Left lung (tissue), 10 donors: ENCODE results near the gene MAG. TPM values are rescaled to one million over a fixed set of nuclear protein-coding genes. Genes with fewer than 3 reads are reported as not detected.
"Not testable (repeated sequence)": the region's sequence is repeated elsewhere in the genome, so short reads cannot be mapped to it uniquely, and the experiment has no call there.

Experiments
- ATAC-seq: fragments of 200-7000 bp; cut with Tn5 transposase; one replicate; pipeline ENCODE4 v1.9.1; 2020; ENCODE audit warnings: moderate library complexity
- DNase-seq, 4 donors: peaks; one replicate each; pipeline ENCODE4 v3.0.0-alpha.2; 2013 to 2020
- H3K27ac ChIP-seq, 2 donors: fragments of 200-600 bp; sonication (generic) in 1 of 2; one replicate each; pipeline versions ENCODE4 v1.5.0 to v1.8.0; 2020 to 2021
- H3K27me3 ChIP-seq, 2 donors: fragments of 200-600 bp; sonication (generic) in 1 of 2; one replicate each; pipeline versions ENCODE4 v1.5.0 to v1.8.0; 2020 to 2021
- H3K36me3 ChIP-seq, 2 donors: fragments of 200-600 bp; sonication (generic) in 1 of 2; one replicate each; pipeline versions ENCODE4 v1.5.0 to v1.8.0; 2020 to 2021
- H3K4me1 ChIP-seq, 2 donors: fragments of 200-600 bp; one replicate each; pipeline ENCODE4 v1.8.0; 2021
- H3K4me3 ChIP-seq, 2 donors: fragments of 200-600 bp; sonication (generic) in 1 of 2; one replicate each; pipeline versions ENCODE4 v1.5.0 to v1.8.0; 2020 to 2021; ENCODE audit warnings: mild to moderate bottlenecking in 1 of 2
- H3K9me3 ChIP-seq, 2 donors: fragments of 200-600 bp; sonication (generic) in 1 of 2; one replicate each; pipeline versions ENCODE4 v1.5.0 to v1.8.0; 2020 to 2021
- intact Hi-C, 2 donors: fragments of 100-400 bp; cut with DNase I; formaldehyde crosslinking; loops; one replicate each; pipeline versions ENCODE4 v1.11.2 to v1.14.2; 2022
- polyA plus RNA-seq, 6 donors: library from polyadenylated mRNA; unstranded; fragments of 120-200 nt; gene quantifications; one replicate each; pipeline ENCODE4 v1.2.1, GENCODE V29; 2013; ENCODE audit not compliant: insufficient read length in 6 of 6
- total RNA-seq, 2 donors: library from RNA; stranded (reverse); fragmentation: NEBNext Ultra II Directional; extraction: Animal tissue kit (Norgen Biotek cat#: 25700); gene quantifications; one replicate each; pipeline ENCODE4 v1.2.1, GENCODE V29; 2021
- TF ChIP-seq, protein P1 (sequence below), 2 donors: fragments of 200-600 bp; sonication (generic) in 1 of 2; IDR thresholded peaks; one replicate each; pipeline versions ENCODE4 v1.5.0 to v1.8.0; 2021; ENCODE audit warnings: antibody characterized with exemption in 2 of 2
- donor health status: DM: no; HTN: yes; CAD: no.
- donor health status: DM: no; HTN: no; CAD: no.

Gene MAG
- total and polyA plus RNA-seq, 8 donors: 1.3 to 14.4 (median 6.2) TPM; not detected in 2

DNA sequence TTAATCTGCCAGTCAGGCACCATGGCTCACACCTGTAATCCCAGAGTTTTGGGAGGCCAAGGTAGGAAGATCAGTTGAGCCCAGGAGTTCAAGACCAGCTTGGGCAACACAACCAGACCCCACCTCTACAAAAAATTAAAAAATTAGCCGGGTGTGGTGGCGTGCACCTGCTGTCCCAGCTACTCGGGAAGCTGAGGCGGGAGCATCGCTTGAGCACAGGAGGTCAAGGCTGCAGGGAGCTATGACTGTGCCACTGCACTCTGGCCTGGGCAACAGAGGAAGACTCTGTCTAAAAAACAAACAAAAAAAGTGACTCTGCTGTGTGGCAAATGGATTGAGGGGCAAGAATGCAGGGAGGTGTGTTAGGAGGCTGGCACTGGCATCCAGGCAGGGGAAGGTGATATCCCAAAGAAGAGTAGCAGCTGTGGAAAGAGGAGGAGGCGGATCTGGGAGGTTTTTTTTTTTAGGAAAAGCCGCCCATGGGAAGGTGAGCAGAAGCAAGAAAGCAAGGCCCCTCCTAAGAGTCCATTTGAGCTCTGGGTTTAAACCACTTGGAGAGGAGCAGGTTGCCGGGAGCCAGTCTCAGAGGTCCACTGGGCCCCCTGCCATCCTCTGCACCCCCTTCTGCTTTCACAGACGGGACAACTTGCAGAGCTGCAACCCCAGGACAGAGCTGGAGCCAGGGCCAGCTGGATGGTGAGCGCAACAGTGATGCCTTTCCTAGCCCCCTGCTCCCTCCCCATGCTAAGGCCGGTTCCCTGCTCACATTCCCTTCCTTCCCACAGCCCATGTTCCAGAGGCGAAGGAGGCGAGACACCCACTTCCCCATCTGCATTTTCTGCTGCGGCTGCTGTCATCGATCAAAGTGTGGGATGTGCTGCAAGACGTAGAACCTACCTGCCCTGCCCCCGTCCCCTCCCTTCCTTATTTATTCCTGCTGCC, 7.5 kb upstream of the MAG start:
- DNase-seq: no peak
- intact Hi-C loops: no loop called here
- no peak overlapping the region for H3K27ac ChIP-seq
- H3K4me1 ChIP-seq: peaks cover 0 to 22% of the 10 kb centered on the region in 2 donors
- no peaks in the 10 kb centered on the region for H3K9me3 ChIP-seq
- no peak for ATAC-seq
- H3K36me3 ChIP-seq: peaks cover 0 to 5% of the 10 kb centered on the region in 2 donors
- H3K27me3 ChIP-seq: peaks cover 0 to 29% of the 10 kb centered on the region in 2 donors
- no peak overlapping the region for H3K4me3 ChIP-seq
- TF ChIP-seq, protein P1, sequence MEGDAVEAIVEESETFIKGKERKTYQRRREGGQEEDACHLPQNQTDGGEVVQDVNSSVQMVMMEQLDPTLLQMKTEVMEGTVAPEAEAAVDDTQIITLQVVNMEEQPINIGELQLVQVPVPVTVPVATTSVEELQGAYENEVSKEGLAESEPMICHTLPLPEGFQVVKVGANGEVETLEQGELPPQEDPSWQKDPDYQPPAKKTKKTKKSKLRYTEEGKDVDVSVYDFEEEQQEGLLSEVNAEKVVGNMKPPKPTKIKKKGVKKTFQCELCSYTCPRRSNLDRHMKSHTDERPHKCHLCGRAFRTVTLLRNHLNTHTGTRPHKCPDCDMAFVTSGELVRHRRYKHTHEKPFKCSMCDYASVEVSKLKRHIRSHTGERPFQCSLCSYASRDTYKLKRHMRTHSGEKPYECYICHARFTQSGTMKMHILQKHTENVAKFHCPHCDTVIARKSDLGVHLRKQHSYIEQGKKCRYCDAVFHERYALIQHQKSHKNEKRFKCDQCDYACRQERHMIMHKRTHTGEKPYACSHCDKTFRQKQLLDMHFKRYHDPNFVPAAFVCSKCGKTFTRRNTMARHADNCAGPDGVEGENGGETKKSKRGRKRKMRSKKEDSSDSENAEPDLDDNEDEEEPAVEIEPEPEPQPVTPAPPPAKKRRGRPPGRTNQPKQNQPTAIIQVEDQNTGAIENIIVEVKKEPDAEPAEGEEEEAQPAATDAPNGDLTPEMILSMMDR (IDR thresholded peaks at IDR 0.05): no peak

DNA sequence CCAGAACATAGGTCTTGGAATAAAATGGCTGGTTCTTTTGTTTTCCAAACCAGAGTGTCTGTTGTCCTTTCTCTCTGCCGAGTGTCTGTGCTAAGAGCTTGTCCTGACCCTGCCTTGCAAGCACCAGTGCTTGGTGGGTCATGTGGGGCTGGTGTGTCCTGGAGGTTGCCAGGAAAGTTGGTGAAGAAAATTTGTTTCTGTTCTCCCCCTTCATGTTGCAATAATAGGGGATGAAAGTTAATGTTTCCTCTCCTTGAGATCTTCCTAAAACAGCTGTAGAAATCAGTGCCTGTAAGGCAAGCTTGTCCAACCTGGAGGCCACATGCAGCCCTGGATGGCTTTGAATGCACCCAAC, 6.9 kb upstream of the MAG start:
- Histone ChIP-seq H3K36me3 (no peaks in the 10 kb centered on the region), H3K27me3 (peaks cover 0 to 29% of the 10 kb centered on the region in 2 donors), H3K4me3 (no peak overlapping the region), H3K9me3 (no peaks in the 10 kb centered on the region), H3K27ac (no peak overlapping the region), H3K4me1 (peaks cover 0 to 22% of the 10 kb centered on the region in 2 donors)
- intact Hi-C loops: no loop called here
- TF ChIP-seq, protein P1 (IDR thresholded peaks at IDR 0.05): no peak
- DNase-seq (no peak), ATAC-seq (no peak)

DNA sequence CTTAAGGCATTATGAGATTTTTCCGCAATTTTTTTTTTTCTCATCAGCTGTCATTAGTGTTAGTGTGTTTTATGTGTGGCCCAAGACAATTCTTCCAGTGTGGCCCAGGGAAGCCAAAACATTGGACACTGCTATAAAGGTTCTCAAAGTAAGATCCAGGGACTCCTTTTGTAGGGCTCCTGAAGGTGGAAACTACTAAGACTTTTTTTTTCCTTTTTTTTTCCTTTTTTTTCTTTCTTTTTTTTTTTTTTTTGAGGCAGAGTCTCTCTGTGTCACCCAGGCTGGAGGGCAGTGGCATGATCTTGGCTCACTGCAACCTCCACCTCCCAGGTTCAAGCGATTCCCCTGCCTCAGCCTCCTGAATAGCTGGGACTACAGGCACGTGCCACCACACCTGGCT, 6.5 kb upstream of the MAG start:
- H3K27me3 ChIP-seq: peaks cover 0 to 29% of the 10 kb centered on the region in 2 donors
- H3K27ac ChIP-seq, H3K4me3 ChIP-seq, H3K9me3 ChIP-seq, ATAC-seq, H3K36me3 ChIP-seq, DNase-seq, intact Hi-C loops: not testable (repeated sequence)
- peaks cover 0 to 22% of the 10 kb centered on the region in 2 donors for H3K4me1 ChIP-seq

DNA sequence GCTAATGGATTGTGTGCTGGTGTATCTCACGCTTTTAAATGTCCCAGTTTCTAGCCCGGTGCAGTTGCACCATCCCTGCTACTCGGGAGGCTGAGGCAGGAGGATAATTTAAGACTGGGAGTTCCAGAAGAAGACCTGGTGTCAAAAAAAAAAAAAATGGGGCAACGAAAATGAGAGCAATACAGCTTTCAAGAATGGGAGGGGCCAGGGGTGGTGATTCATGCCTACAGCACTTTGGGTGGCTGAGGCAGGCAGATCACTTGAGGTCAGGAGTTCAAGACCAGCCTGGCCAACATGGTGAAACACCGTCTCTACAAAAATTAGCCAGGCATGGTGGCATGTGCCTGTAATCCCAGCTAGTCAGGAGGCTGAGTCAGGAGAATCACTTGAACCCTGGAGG, 5.9 kb upstream of the MAG start:
- H3K36me3 ChIP-seq, H3K27ac ChIP-seq, ATAC-seq, intact Hi-C loops, H3K9me3 ChIP-seq, H3K4me3 ChIP-seq, DNase-seq: not testable (repeated sequence)
- peaks cover 0 to 30% of the 10 kb centered on the region in 2 donors for H3K27me3 ChIP-seq
- H3K4me1 ChIP-seq: peaks cover 0 to 22% of the 10 kb centered on the region in 2 donors

DNA sequence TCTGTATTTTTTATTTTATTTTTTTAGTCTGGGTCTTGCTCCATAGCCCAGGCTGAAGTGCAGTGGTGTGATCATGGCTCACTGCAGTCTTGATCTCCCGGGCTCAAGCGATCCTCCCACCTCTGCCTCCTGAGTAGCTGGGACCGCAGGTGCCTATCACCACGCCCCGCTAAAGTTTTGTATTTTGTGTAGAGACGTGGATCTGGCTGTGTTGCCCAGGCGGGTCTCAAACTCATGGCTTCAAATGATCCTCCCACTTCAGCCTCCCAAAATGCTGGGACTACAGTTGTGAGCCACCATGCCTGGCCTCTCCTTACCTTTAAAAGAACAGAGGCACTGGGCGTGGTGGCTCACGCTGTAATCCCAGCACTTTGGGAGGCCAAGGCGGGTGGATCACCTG, 4.2 kb upstream of the MAG start:
- TF ChIP-seq, protein P1 (IDR thresholded peaks at IDR 0.05): no peak
- intact Hi-C loops: no loop called here

DNA sequence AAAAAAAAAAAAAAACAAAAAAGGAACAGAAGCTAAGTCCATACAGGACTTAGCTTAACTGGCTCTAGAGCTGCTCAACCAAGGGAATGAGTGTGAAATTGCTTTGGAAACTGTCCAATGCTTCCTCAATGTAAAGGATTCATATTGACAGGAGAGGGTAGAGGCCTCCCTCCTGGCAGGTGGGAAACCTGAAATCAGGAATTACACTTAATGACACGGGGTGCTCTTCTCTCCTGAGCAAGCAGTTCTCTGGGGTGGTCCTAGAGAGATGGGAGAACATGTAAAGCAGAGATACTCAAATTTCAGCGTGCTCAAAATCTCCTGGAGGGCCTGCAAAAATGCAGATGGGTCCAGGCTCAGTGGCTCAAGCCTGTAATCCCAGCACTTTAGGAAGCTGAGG, 3.6 kb upstream of the MAG start:
- no peak overlapping the region for H3K27ac ChIP-seq
- peaks cover 0 to 7% of the 10 kb centered on the region in 2 donors for H3K4me1 ChIP-seq
- peaks cover 0 to 31% of the 10 kb centered on the region in 2 donors for H3K27me3 ChIP-seq
- no peak overlapping the region for H3K4me3 ChIP-seq
- ATAC-seq: no peak
- H3K36me3 ChIP-seq: no peaks in the 10 kb centered on the region
- no peaks in the 10 kb centered on the region for H3K9me3 ChIP-seq
- DNase-seq: no peak
- TF ChIP-seq, protein P1 (IDR thresholded peaks at IDR 0.05): no peak
- intact Hi-C loops: no loop called here

More for the DNA sequence above, 4.2 kb upstream of the MAG start:
- no peak overlapping the region for H3K27ac ChIP-seq
- no peaks in the 10 kb centered on the region for H3K9me3 ChIP-seq
- H3K27me3 ChIP-seq: peaks cover 0 to 31% of the 10 kb centered on the region in 2 donors
- no peaks in the 10 kb centered on the region for H3K36me3 ChIP-seq
- DNase-seq (no peak), ATAC-seq (no peak)
- H3K4me3 ChIP-seq: no peak overlapping the region
- H3K4me1 ChIP-seq: peaks cover 0 to 10% of the 10 kb centered on the region in 2 donors
